SK-N-MC (cell line): ENCODE results near the gene LGALS7B.
"Not testable (repeated sequence)": the region's sequence is repeated elsewhere in the genome, so short reads cannot be mapped to it uniquely, and the experiment has no call there.

Source experiments
- DNase-seq: peaks from one replicate; pipeline ENCODE4 v3.0.0-alpha.2; 2011; ENCODE audit warnings: low read depth, low spot score
- H3K27ac ChIP-seq: fragments of 200-600 bp; sonication (generic); 2 replicates; pipeline ENCODE4 v1.5.1; 2016; ENCODE audit warnings: mixed run types
- H3K36me3 ChIP-seq: fragments of 200-600 bp; sonication (generic); 2 replicates; pipeline ENCODE4 v1.6.1; 2017; ENCODE audit warnings: antibody characterized with exemption, low read length, mixed read lengths; ENCODE audit not compliant: insufficient read depth
- H3K4me3 ChIP-seq: fragments of 200-600 bp; sonication (generic); 2 replicates; pipeline ENCODE4 v1.5.1; 2016
- H3K9ac ChIP-seq: fragments of 200-600 bp; sonication (generic); 2 replicates; pipeline ENCODE4 v1.8.0; 2017; ENCODE audit warnings: mixed run types, mixed read lengths; ENCODE audit not compliant: insufficient read length
- H3K9me3 ChIP-seq: fragments of 200-600 bp; sonication (generic); 2 replicates; pipeline ENCODE4 v1.6.1; 2017; ENCODE audit warnings: low read depth, mild to moderate bottlenecking, antibody characterized with exemption, low read length, moderate library complexity, mixed read lengths
- EZH2 ChIP-seq: fragments of 200-600 bp; sonication (generic); IDR thresholded peaks from one replicate; pipeline ENCODE4 v1.6.1; 2017; ENCODE audit warnings: antibody characterized with exemption
- FOXP2 ChIP-seq: optimal IDR thresholded peaks from 2 replicates; pipeline ENCODE3; 2011; ENCODE audit warnings: mild to moderate bottlenecking, moderate library complexity; ENCODE audit not compliant: insufficient read depth; ENCODE audit errors: extremely low read length, control extremely low read depth
- POLR2AphosphoS5 ChIP-seq: IDR thresholded peaks from 2 replicates; pipeline ENCODE4 v1.6.1; 2012; ENCODE audit warnings: mild to moderate bottlenecking, low read depth, low read length, borderline replicate concordance

The LGALS7B gene

GRCh38 chr19:38744298-38744681 is 44.7 kb upstream of the LGALS7B start, which contains the start of gene CAPN12:
TSS of gene CAPN12 (minus strand) at chr19:38744474. CDS start at chr19:38744165, 309 bp downstream.
- H3K9me3 ChIP-seq, result no peaks in the 10 kb centered on the region
- no peak within 1 kb of the TSS for H3K27ac ChIP-seq
- TF ChIP-seq EZH2 (no peak), FOXP2 (no peak), POLR2AphosphoS5 (no peak)
- H3K9ac ChIP-seq, result no peak within 1 kb of the TSS
- no peaks in the 10 kb centered on the region for H3K36me3 ChIP-seq
- no peak within 1 kb of the TSS for H3K4me3 ChIP-seq
- no peak for DNase-seq

- Histone ChIP-seq H3K36me3 (no peaks in the 10 kb centered on the region), H3K27ac (no peak overlapping the region), H3K9me3 (no peaks in the 10 kb centered on the region), H3K4me3 (no peak overlapping the region), H3K9ac (no peak overlapping the region)
- no peak for DNase-seq
- TF ChIP-seq POLR2AphosphoS5 (no peak), FOXP2 (no peak), EZH2 (no peak)
These were observed 44.1 kb upstream of the LGALS7B start for GRCh38 chr19:38744874-38745273.

GRCh38 chr19:38745316-38745715 is 43.7 kb upstream of the LGALS7B start:
- H3K27ac ChIP-seq, result no peak overlapping the region
- no peaks in the 10 kb centered on the region for H3K36me3 ChIP-seq
- H3K9ac ChIP-seq, result no peak overlapping the region
- H3K9me3 ChIP-seq, result no peaks in the 10 kb centered on the region
- TF ChIP-seq EZH2, result no peak
- TF ChIP-seq POLR2AphosphoS5, result no peak
- no peak for TF ChIP-seq FOXP2
- DNase-seq, result no peak
- H3K4me3 ChIP-seq, result no peak overlapping the region

- H3K4me3 ChIP-seq, H3K9ac ChIP-seq, H3K9me3 ChIP-seq, H3K36me3 ChIP-seq, DNase-seq, H3K27ac ChIP-seq: not testable (repeated sequence)
These were observed 35.2 kb upstream of the LGALS7B start for GRCh38 chr19:38753783-38754182.

- H3K9ac ChIP-seq, DNase-seq, H3K27ac ChIP-seq, H3K9me3 ChIP-seq, H3K36me3 ChIP-seq, H3K4me3 ChIP-seq: not testable (repeated sequence)
These were observed 34.8 kb upstream of the LGALS7B start for GRCh38 chr19:38754196-38754595.

GRCh38 chr19:38759590-38760003 is 29.4 kb upstream of the LGALS7B start:
- Histone ChIP-seq H3K9me3 (no peaks in the 10 kb centered on the region), H3K36me3 (no peaks in the 10 kb centered on the region), H3K4me3 (no peak overlapping the region), H3K27ac (no peak overlapping the region), H3K9ac (no peak overlapping the region)
- no peak for DNase-seq
- TF ChIP-seq FOXP2 (no peak), EZH2 (no peak), POLR2AphosphoS5 (no peak)

GRCh38 chr19:38760805-38761517 is 28.0 kb upstream of the LGALS7B start:
- not testable (repeated sequence) for H3K9ac ChIP-seq, H3K27ac ChIP-seq, H3K4me3 ChIP-seq, H3K36me3 ChIP-seq, H3K9me3 ChIP-seq, DNase-seq

GRCh38 chr19:38761884-38762389 is 27.1 kb upstream of the LGALS7B start:
- not testable (repeated sequence) for H3K27ac ChIP-seq, H3K9ac ChIP-seq, DNase-seq

GRCh38 chr19:38763795-38764220 is 25.2 kb upstream of the LGALS7B start:
- Histone ChIP-seq H3K9me3 (no peaks in the 10 kb centered on the region), H3K36me3 (no peaks in the 10 kb centered on the region), H3K9ac (no peak overlapping the region), H3K4me3 (no peak overlapping the region), H3K27ac (no peak overlapping the region)
- DNase-seq, result no peak
- TF ChIP-seq POLR2AphosphoS5 (no peak), EZH2 (no peak), FOXP2 (no peak)

More at GRCh38 chr19:38761884-38762389, 27.1 kb upstream of the LGALS7B start:
- H3K4me3 ChIP-seq, H3K9me3 ChIP-seq, H3K36me3 ChIP-seq: not testable (repeated sequence)
